Astrocyte (in vitro differentiated cells and primary cell): Measurements from ENCODE around the gene CNTNAP5. TPM values are rescaled to one million over a fixed set of nuclear protein-coding genes. Genes with fewer than 3 reads are reported as not detected.

Experiments used
- DNase-seq: peaks from one replicate; pipeline ENCODE4 v3.0.0-alpha.2; 2010; ENCODE audit warnings: low read depth
- FAIRE-seq: peaks from 2 replicates; lab custom pipeline; 2011; peaks lifted over from hg19 to GRCh38; lab: Jason Lieb, UNC
- H2AFZ ChIP-seq: 2 replicates; pipeline ENCODE4 v1.6.0; 2012; ENCODE audit warnings: low read depth, low read length, inconsistent platforms
- H3K27ac ChIP-seq: 2 replicates; pipeline ENCODE4 v1.5.1; 2011; ENCODE audit warnings: low read depth, low read length, inconsistent platforms
- H3K27me3 ChIP-seq: 2 replicates; pipeline ENCODE4 v1.6.0; 2011; ENCODE audit warnings: low read length, inconsistent platforms; ENCODE audit not compliant: insufficient read depth
- H3K36me3 ChIP-seq: 2 replicates; pipeline ENCODE4 v1.5.1; 2011; ENCODE audit warnings: low read length, inconsistent platforms; ENCODE audit not compliant: insufficient read depth
- H3K4me1 ChIP-seq: 2 replicates; pipeline ENCODE4 v1.5.1; 2011; ENCODE audit warnings: low read length, inconsistent platforms; ENCODE audit not compliant: insufficient read depth
- H3K4me2 ChIP-seq: 2 replicates; pipeline ENCODE4 v1.6.0; 2012; ENCODE audit warnings: low read length, inconsistent platforms
- H3K4me3 ChIP-seq: 2 replicates; pipeline ENCODE4 v1.5.1; 2011; ENCODE audit warnings: low read depth, mild to moderate bottlenecking, low read length, inconsistent platforms; ENCODE audit not compliant: insufficient read depth
- H3K79me2 ChIP-seq: 2 replicates; pipeline ENCODE4 v1.6.0; 2012; ENCODE audit warnings: mild to moderate bottlenecking, low read length, inconsistent platforms; ENCODE audit not compliant: insufficient read depth
- H3K9ac ChIP-seq: 2 replicates; pipeline ENCODE4 v1.6.0; 2012; ENCODE audit warnings: mild to moderate bottlenecking, low read length, inconsistent platforms
- H3K9me3 ChIP-seq: 2 replicates; pipeline ENCODE4 v1.5.1; 2012; ENCODE audit warnings: low read depth, mild to moderate bottlenecking, low read length, inconsistent platforms; ENCODE audit not compliant: insufficient read depth
- H4K20me1 ChIP-seq: 2 replicates; pipeline ENCODE4 v1.6.0; 2012; ENCODE audit warnings: low read length, inconsistent platforms; ENCODE audit not compliant: insufficient read depth
- H3K27ac Mint-ChIP-seq: one replicate; pipeline ENCODE4 v1.8.0; 2021; ENCODE audit warnings: mild to moderate bottlenecking, mixed read lengths; ENCODE audit not compliant: unreplicated experiment
- H3K27me3 Mint-ChIP-seq: one replicate; pipeline ENCODE4 v1.8.0; 2021; ENCODE audit warnings: low read depth, mixed read lengths; ENCODE audit not compliant: unreplicated experiment
- H3K36me3 Mint-ChIP-seq: one replicate; pipeline ENCODE4 v1.8.0; 2021; ENCODE audit warnings: low read depth, mixed read lengths; ENCODE audit not compliant: unreplicated experiment
- H3K4me1 Mint-ChIP-seq: one replicate; pipeline ENCODE4 v1.8.0; 2021; ENCODE audit warnings: low read depth, mixed read lengths; ENCODE audit not compliant: unreplicated experiment
- H3K4me3 Mint-ChIP-seq: one replicate; pipeline ENCODE4 v1.8.0; 2021; ENCODE audit warnings: mild to moderate bottlenecking, moderate library complexity, mixed read lengths; ENCODE audit not compliant: unreplicated experiment
- H3K9me3 Mint-ChIP-seq: one replicate; pipeline ENCODE4 v1.8.0; 2021; ENCODE audit warnings: mild to moderate bottlenecking, mixed read lengths; ENCODE audit not compliant: unreplicated experiment
- CTCF ChIP-seq: IDR thresholded peaks from 2 replicates; pipeline ENCODE4 v1.5.1; 2011; ENCODE audit warnings: low read depth, mild to moderate bottlenecking, inconsistent platforms, low read length, moderate library complexity; ENCODE audit not compliant: insufficient read depth
- EZH2 ChIP-seq: IDR thresholded peaks from 2 replicates; pipeline ENCODE4 v1.6.1; 2012; ENCODE audit warnings: mild to moderate bottlenecking, low read length, inconsistent platforms; ENCODE audit not compliant: insufficient read depth
- total RNA-seq: library from RNA; stranded (reverse); gene quantifications from 2 replicates; pipeline ENCODE4 v1.2.1, GENCODE V29; 2021

Gene CNTNAP5
- total RNA-seq, 1 donor from 2014 or later: 0.30 TPM

- H3K4me2 ChIP-seq: no peak overlapping the region
- TF ChIP-seq EZH2 (no peak), CTCF (no peak)
- Mint-ChIP-seq H3K27me3 (peaks cover 4% of the 10 kb centered on the region), H3K4me1 (peaks cover 8% of the 10 kb centered on the region), H3K4me3 (no peak overlapping the region), H3K27ac (no peak overlapping the region), H3K36me3 (no peaks in the 10 kb centered on the region), H3K9me3 (peaks cover 2% of the 10 kb centered on the region)
- no peak overlapping the region for H3K9ac ChIP-seq
- peaks cover 7% of the 10 kb centered on the region for H3K9me3 ChIP-seq
- no peaks in the 10 kb centered on the region for H4K20me1 ChIP-seq
- no peak overlapping the region for H2AFZ ChIP-seq
- no peak for DNase-seq
- H3K27ac ChIP-seq: no peak overlapping the region
- no peaks in the 10 kb centered on the region for H3K27me3 ChIP-seq
- no peaks in the 10 kb centered on the region for H3K36me3 ChIP-seq
- no peak for FAIRE-seq
- no peak overlapping the region for H3K4me3 ChIP-seq
- no peaks in the 10 kb centered on the region for H3K4me1 ChIP-seq
- H3K79me2 ChIP-seq: no peaks in the 10 kb centered on the region
Measured at GRCh38 chr2:124774781-124775180, 749.7 kb downstream of the CNTNAP5 start.

DNA sequence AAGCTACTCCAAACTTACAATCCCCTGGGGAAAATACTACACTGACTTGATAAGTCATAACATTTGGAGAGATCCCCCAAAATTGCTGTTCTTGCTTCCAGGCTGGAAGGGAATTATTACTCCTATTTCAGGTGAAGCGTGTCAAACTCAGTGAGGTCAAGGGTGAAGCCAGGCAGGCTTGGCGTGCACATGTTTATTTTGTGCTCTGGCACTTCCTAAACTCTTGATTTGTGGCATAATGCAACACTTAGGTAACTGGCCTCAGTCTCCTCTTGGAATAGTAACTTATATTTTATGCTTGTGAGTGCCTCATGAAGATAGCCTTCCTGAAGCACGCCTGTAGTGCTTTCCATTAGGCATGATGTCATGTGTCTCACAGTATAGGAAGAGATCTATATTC lies 751.2 kb downstream of the CNTNAP5 start:
- no peaks in the 10 kb centered on the region for H3K79me2 ChIP-seq
- no peaks in the 10 kb centered on the region for H3K4me1 ChIP-seq
- no peak overlapping the region for H2AFZ ChIP-seq
- H3K4me3 ChIP-seq: no peak overlapping the region
- Mint-ChIP-seq H3K9me3 (peaks cover 2% of the 10 kb centered on the region), H3K4me3 (no peak overlapping the region), H3K36me3 (no peaks in the 10 kb centered on the region), H3K4me1 (peaks cover 8% of the 10 kb centered on the region), H3K27ac (no peak overlapping the region), H3K27me3 (peaks cover 4% of the 10 kb centered on the region)
- H3K36me3 ChIP-seq: no peaks in the 10 kb centered on the region
- H3K9me3 ChIP-seq: peaks cover 7% of the 10 kb centered on the region
- no peak for DNase-seq
- no peak for TF ChIP-seq EZH2
- no peak for TF ChIP-seq CTCF
- no peak for FAIRE-seq
- H3K27ac ChIP-seq: no peak overlapping the region
- H3K27me3 ChIP-seq: no peaks in the 10 kb centered on the region
- H3K4me2 ChIP-seq: no peak overlapping the region
- no peaks in the 10 kb centered on the region for H4K20me1 ChIP-seq
- H3K9ac ChIP-seq: no peak overlapping the region

GRCh38 chr2:124778076-124778475 lies 753.0 kb downstream of the CNTNAP5 start:
- FAIRE-seq (no peak), DNase-seq (no peak)
- H4K20me1 ChIP-seq: no peaks in the 10 kb centered on the region
- Mint-ChIP-seq H3K27ac (no peak overlapping the region), H3K4me3 (no peak overlapping the region), H3K36me3 (no peaks in the 10 kb centered on the region), H3K27me3 (peaks cover under 1% of the 10 kb centered on the region), H3K4me1 (peaks cover 8% of the 10 kb centered on the region), H3K9me3 (no peaks in the 10 kb centered on the region)
- no peaks in the 10 kb centered on the region for H3K4me1 ChIP-seq
- H3K9me3 ChIP-seq: peaks cover 3% of the 10 kb centered on the region
- H2AFZ ChIP-seq: no peak overlapping the region
- H3K4me3 ChIP-seq: no peak overlapping the region
- no peaks in the 10 kb centered on the region for H3K27me3 ChIP-seq
- H3K9ac ChIP-seq: no peak overlapping the region
- TF ChIP-seq CTCF: no peak
- no peak for TF ChIP-seq EZH2
- H3K27ac ChIP-seq: no peak overlapping the region
- H3K36me3 ChIP-seq: no peaks in the 10 kb centered on the region
- H3K4me2 ChIP-seq: no peak overlapping the region
- H3K79me2 ChIP-seq: no peaks in the 10 kb centered on the region
